GM18861 (cell line): Measurements from ENCODE around the gene SARS1.
"Not testable (repeated sequence)": the region's sequence is repeated elsewhere in the genome, so short reads cannot be mapped to it uniquely, and the experiment has no call there.

Source experiments
- ATAC-seq: cut with Tn5 transposase; IDR thresholded peaks from one replicate; pipeline ENCODE4 v1.9.1; 2021; ENCODE audit not compliant: unreplicated experiment

Gene SARS1

DNA sequence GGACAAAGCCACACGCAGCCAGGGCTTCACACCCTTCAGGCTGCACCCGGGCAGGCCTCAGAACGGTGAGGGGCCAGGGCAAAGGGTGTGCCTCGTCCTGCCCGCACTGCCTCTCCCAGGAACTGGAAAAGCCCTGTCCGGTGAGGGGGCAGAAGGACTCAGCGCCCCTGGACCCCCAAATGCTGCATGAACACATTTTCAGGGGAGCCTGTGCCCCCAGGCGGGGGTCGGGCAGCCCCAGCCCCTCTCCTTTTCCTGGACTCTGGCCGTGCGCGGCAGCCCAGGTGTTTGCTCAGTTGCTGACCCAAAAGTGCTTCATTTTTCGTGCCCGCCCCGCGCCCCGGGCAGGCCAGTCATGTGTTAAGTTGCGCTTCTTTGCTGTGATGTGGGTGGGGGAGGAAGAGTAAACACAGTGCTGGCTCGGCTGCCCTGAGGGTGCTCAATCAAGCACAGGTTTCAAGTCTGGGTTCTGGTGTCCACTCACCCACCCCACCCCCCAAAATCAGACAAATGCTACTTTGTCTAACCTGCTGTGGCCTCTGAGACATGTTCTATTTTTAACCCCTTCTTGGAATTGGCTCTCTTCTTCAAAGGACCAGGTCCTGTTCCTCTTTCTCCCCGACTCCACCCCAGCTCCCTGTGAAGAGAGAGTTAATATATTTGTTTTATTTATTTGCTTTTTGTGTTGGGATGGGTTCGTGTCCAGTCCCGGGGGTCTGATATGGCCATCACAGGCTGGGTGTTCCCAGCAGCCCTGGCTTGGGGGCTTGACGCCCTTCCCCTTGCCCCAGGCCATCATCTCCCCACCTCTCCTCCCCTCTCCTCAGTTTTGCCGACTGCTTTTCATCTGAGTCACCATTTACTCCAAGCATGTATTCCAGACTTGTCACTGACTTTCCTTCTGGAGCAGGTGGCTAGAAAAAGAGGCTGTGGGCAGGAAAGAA lies 61.1 kb downstream of the SARS1 start:
- ATAC-seq = no peak

- no peak for ATAC-seq
Observed at GRCh38 chr1:109275706-109276345, 62.1 kb downstream of the SARS1 start.

DNA sequence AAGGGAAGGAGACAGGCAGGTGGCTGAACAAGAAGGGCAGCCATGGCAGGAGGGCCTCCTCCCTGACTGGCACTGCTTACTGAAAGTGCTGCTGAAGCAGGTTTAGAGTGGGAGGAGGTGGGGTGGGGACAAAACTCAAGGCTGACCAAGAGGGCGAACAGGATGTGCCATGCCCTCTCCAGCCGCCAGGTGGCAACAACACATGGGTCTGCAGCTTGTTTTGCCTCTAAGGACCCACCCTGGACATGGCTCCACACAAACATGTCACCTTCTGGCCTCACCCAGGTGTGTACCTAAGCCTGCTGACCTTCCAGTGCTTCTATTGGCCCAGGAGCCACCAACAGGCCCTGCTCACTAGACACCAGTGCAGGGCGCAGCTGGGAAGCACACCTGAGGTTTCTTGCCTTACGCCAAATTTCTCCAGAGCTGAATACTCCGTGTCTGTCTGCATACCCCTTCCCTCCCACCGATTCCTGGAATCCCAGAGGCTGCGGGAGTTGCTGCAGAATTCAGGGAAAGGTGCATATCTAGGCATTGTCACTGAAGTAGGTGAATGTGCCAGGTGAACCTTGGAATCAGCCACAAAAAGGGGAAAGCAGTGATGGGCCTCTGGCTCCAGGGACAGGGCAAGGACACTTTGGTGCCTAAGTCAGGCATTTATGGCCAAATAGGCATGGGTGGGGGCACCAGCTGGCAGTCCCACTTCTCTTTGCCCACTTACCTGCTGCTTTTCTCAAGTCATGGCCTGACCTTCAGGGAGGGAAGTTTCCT lies 63.9 kb downstream of the SARS1 start:
- no peak for ATAC-seq

- ATAC-seq = no peak
Observed at GRCh38 chr1:109279615-109280278, 66.0 kb downstream of the SARS1 start.

DNA sequence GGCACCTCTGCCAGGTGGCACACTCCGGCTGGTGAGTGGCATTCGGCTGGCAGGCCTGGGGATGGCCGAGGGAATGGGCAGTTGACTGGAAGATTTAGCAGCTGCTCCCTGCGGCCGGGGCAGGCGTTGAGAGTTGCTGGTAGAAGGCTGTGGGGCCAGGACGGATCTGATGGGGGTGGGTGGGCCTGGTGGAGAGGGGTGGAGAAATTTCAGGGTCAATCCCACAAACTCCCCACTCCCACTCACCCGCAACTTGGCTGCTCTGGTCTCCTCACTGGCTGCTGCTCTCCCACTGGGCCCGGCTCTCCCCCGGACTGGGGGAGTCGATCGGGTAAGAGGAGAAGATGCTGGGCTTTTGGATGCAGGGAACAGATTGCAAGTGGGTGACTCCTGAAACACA lies 67.1 kb downstream of the SARS1 start:
- no peak for ATAC-seq

DNA sequence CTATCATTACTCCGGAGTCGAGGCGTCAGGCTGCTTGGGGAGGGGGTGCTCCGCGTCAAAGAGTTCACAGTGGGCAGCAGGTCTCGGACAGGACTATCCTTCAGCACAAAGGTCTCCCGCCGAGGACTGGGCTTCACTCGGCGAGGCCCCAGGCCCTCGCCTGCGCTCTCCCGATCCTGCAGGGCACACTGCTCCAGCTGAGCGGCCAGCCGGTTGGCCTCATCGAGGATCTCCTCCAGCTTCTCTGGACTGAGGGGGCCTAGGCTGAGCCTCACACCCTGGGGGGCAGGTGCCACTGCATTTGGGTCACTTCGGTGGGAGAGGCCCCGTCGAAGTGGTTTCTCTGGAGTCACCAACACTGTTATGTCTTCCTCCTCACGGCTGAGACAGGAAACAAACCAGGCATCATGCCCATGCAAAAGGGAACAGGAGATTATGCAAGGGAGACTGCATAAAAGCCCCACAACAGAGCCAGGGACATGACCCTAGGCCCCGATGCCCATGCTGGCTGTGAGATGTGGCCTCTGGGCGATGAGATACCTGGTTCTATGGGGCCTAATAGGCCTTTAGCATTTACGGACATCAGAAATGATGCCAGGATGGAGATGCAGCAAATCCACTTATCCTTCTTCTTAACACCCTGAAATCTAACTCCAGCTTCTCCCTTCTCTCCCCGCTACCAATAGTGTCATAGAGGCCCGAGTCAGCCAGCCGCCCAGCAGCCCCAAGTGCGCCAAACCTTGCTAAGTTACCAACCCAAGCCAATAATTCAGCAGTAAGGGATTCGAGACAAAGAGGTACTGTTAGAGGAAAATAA lies 68.2 kb downstream of the SARS1 start:
- ATAC-seq = no peak

DNA sequence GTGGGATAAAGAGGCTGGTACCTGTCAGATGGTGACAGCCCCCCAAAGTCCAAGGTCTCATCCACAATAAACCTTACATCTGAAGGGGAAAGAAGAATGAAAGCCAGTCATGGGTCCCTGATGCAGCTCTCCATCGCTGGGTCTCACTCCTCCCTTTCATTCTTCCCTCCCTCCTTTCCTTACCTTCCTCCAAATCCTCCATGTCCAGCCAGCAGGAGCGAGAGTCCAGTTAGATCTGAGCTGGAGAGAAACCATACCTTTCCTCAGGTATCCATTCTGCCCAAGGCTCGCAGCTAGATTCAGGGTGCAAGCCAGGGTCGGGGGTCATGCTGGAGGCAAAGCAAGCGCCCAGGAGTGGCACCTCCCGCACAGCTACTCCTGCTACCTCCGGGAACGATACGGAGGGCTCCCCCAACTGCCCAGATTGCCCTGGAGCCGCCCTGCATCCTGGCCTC lies 68.8 kb downstream of the SARS1 start:
- ATAC-seq = no peak

- peak; percentile 82 for ATAC-seq
Observed at GRCh38 chr1:109282952-109283747, 69.4 kb downstream of the SARS1 start, which contains the start of gene PSRC1. Gene PSRC1 (minus strand): TSS chr1:109283145.

GRCh38 chr1:109283748-109284600 lies 70.3 kb downstream of the SARS1 start:
- ATAC-seq = peak; percentile 15

DNA sequence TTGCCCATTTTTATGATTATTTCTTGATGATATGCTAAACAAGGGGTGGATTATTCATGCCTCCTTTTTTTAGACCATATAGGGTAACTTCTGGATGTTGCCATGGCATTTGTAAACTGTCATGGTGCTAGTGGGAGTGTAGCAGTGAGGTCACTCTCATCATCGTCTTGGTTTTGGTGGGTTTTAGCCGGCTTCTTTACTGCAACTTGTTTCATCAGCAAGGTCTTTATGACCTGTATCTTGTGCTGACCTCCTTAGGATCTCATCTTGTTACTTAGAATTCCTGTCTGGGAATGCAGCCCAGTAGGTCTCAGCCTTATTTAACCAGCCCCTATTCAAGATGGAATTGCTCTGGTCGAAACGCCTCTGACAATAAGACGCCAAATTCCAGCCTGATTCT lies 73.0 kb downstream of the SARS1 start:
- not testable (repeated sequence) for ATAC-seq
